NT2/D1 (cell line): Measurements from ENCODE around the gene CHRNE.
"Not testable (repeated sequence)": the region's sequence is repeated elsewhere in the genome, so short reads cannot be mapped to it uniquely, and the experiment has no call there.

Source experiments
- DNase-seq: peaks from one replicate; pipeline ENCODE4 v3.0.0-alpha.2; 2011; ENCODE audit warnings: low read depth, low spot score
- H3K27me3 ChIP-seq: 2 replicates; pipeline ENCODE4 v1.6.0; 2011; ENCODE audit warnings: mild to moderate bottlenecking; ENCODE audit not compliant: insufficient read length, insufficient read depth
- H3K36me3 ChIP-seq: 2 replicates; pipeline ENCODE4 v1.6.1; 2011; ENCODE audit warnings: mild to moderate bottlenecking, low read length, mixed read lengths; ENCODE audit not compliant: insufficient read depth, insufficient read length
- H3K4me1 ChIP-seq: 2 replicates; pipeline ENCODE4 v1.5.1; 2011; ENCODE audit not compliant: insufficient read depth, insufficient read length
- H3K4me3 ChIP-seq: 2 replicates; pipeline ENCODE4 v1.5.1; 2011; ENCODE audit warnings: low read depth; ENCODE audit not compliant: insufficient read length
- H3K9ac ChIP-seq: 2 replicates; pipeline ENCODE4 v1.6.0; 2011; ENCODE audit warnings: low read depth; ENCODE audit not compliant: insufficient read length
- H3K9me3 ChIP-seq: 2 replicates; pipeline ENCODE4 v1.5.1; 2011; ENCODE audit warnings: mild to moderate bottlenecking, low read length; ENCODE audit not compliant: insufficient read depth
- SUZ12 ChIP-seq: IDR thresholded peaks from 2 replicates; pipeline ENCODE4 v1.6.1; 2011; ENCODE audit not compliant: insufficient read length, insufficient read depth; ENCODE audit errors: extremely low read depth
- YY1 ChIP-seq: IDR thresholded peaks from 2 replicates; pipeline ENCODE4 v1.6.1; 2011; ENCODE audit not compliant: insufficient read length, insufficient read depth
- ZNF274 ChIP-seq: IDR thresholded peaks from 2 replicates; pipeline ENCODE4 v1.6.1; 2011; ENCODE audit warnings: mild to moderate bottlenecking, low read depth, low read length

Gene CHRNE

DNA sequence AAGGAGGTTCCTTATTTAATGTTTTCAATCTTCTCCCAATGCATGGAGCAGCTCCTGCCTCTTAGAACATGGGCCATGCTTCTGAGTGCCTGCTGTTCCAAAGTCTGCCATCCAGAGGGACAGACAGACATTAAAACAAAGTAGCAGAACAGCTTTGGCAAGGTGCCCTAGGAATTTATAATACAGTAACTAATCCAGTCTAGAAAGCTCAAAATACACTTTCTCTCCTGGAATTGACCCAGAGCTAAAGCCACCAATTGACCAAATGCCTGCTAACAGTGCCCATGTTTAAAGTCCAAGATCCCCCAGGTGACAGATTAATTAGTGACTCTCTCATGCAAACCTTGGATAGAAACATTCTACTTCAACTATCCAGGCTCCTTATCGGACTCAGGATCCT lies 11.1 kb upstream of the CHRNE start:
- Histone ChIP-seq H3K36me3 (no peaks in the 10 kb centered on the region), H3K4me3 (no peak overlapping the region), H3K9ac (no peak overlapping the region), H3K9me3 (no peaks in the 10 kb centered on the region), H3K27me3 (no peaks in the 10 kb centered on the region), H3K4me1 (peaks cover 4% of the 10 kb centered on the region)
- no peak for DNase-seq
- TF ChIP-seq SUZ12 (no peak), ZNF274 (no peak), YY1 (no peak)

DNA sequence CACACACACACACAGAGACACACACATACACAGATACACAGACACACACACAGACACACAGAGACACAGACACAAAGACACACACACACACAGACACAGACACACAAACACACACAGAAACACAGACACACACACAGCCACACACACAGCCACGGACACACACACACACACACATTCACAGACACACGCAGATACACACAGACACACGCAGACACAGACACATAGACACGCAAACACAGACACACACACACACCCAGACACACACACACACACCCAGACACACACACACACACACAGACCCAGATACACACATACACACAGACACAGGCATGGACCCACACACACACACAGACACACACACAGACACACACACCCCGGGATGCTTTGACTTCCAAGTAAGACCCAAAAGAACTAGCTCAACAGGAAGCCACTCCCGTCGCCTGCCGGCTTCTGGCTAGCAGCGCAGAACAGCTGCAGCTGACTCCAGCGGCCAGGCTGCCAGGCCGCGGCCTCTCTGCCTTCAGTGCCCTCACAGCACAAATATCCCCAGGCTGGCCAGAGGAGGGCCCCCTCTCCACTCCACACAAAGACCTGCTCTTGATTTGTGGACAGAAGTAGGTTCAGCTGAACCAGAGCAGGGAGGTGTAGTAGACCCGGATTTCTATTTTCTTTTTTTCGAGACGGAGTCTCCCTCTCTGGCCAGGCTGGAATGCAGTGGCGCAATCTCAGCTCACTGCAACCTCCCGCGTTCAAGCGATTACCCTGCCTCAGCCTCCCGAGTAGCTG lies 6.0 kb upstream of the CHRNE start:
- TF ChIP-seq YY1 (no peak), ZNF274 (no peak), SUZ12 (no peak)
- Histone ChIP-seq H3K4me3 (no peak overlapping the region), H3K36me3 (no peaks in the 10 kb centered on the region), H3K4me1 (peaks cover 9% of the 10 kb centered on the region), H3K9ac (peak overlapping the region; percentile 58), H3K27me3 (no peaks in the 10 kb centered on the region), H3K9me3 (no peaks in the 10 kb centered on the region)
- peak; percentile 71 for DNase-seq

DNA sequence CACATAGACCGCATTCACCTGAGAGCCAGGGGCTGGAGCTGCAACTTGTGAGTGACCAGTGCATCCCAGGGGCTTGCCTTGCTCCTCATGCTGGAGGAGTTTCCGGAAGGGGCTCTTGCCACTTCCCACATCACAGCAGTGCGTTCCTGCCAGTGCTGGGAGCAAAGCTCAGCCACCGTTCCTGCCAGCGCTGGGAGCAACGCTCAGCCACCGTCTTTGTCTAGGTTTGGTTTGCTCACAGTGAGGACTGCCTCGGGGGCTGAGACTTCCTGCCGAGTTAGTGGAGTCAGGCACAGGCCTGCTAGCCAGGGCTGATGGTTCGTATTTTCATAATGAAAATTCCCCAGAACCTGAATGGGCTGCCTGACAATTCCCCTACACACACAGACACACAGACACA lies 5.4 kb upstream of the CHRNE start:
- no peak for TF ChIP-seq SUZ12
- no peak for TF ChIP-seq YY1
- no peak for TF ChIP-seq ZNF274
- no peak for DNase-seq
- Histone ChIP-seq H3K27me3 (no peaks in the 10 kb centered on the region), H3K9me3 (no peaks in the 10 kb centered on the region), H3K9ac (peak overlapping the region; percentile 58), H3K36me3 (no peaks in the 10 kb centered on the region), H3K4me3 (no peak overlapping the region), H3K4me1 (peaks cover 11% of the 10 kb centered on the region)

DNA sequence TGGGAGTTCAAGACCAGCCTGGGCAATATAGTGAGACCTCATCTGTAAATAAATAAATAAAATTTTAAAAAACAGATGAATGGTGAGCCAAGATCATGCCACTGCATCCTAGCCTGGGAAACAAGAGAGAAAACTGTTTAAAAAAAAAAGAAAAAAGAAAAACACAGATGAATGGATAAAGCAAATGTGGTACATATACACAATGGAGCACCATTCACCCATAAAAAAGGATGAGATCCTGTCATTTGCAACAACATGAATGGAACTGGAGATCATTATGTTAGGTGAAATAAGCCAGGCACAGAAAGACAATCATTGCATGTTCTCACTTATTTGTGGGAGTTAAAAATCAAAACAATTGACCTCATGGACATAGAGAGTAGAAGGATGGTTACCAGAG lies 3.7 kb upstream of the CHRNE start:
- H3K9ac ChIP-seq, H3K27me3 ChIP-seq, H3K36me3 ChIP-seq, DNase-seq, H3K4me3 ChIP-seq, H3K9me3 ChIP-seq: not testable (repeated sequence)
- peaks cover 13% of the 10 kb centered on the region for H3K4me1 ChIP-seq

DNA sequence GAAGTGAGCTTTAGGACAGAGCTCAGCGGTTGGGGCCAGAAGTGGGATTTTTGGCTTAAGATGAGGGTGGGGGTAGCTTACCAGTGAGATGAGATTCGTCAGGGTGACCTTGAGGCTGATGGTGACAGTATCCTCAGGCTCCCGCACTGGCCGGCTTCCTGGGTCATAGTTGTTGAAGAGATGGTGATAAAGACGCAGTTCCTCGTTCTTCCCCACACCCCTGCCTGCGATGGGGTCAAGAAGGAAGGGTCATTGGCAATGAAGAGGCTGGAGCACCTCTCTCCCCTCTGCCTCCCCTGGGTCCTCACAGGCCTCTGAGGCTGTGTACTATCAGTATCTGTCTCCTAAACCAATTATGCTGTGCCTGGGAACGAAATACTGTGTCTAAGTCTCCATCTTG lies 358 bp downstream of the CHRNE start:
- DNase-seq: no peak
- Histone ChIP-seq H3K36me3 (peaks cover 17% of the 10 kb centered on the region), H3K9ac (peak overlapping the region; percentile 25), H3K27me3 (no peaks in the 10 kb centered on the region), H3K9me3 (no peaks in the 10 kb centered on the region), H3K4me1 (peaks cover 4% of the 10 kb centered on the region), H3K4me3 (no peak overlapping the region)
- TF ChIP-seq SUZ12: no peak
- no peak for TF ChIP-seq ZNF274
- no peak for TF ChIP-seq YY1

DNA sequence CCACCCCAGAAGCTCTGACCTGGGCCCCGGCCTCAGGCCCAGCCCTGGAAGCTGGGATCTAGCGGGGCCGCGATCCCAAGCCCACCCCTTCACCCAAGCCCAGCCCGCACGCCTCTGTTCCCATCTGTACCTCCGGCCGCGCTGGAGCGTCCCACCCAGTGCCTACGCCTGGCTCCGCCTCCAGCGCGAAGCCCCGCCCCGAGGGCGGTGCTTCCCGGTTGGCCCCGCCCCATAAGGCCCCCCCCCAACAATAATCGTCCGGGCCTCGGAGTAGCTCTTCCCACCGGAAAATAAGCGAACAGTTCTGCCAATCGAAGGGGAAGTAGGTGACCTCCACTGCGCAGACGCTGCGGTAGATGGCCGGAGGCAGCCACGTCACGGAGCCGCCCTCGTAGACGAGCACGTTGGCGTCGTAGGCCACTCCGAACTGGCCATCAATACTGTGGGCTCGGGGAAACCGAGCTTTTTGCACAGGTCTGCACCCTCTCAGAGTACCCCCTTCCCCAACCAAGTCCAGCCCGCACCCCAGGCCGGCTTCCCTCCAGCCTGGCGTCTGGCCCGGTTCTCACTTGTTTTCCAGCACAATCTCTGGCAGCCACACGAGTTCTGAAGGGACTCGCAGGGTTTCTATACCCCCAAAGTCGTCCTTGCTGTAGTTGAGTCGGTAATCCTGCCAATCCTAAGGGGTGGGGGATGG lies 1.1 kb downstream of the CHRNE start:
- Histone ChIP-seq H3K36me3 (peaks cover 21% of the 10 kb centered on the region), H3K4me3 (no peak overlapping the region)

GRCh38 chr17:4901108-4901647 lies 1.7 kb downstream of the CHRNE start:
- no peak for TF ChIP-seq SUZ12
- no peaks in the 10 kb centered on the region for H3K27me3 ChIP-seq
- H3K4me3 ChIP-seq: no peak overlapping the region
- peaks cover 12% of the 10 kb centered on the region for H3K4me1 ChIP-seq
- H3K36me3 ChIP-seq: peaks cover 27% of the 10 kb centered on the region
- H3K9ac ChIP-seq: no peak overlapping the region
- no peak for DNase-seq
- no peaks in the 10 kb centered on the region for H3K9me3 ChIP-seq

More for the DNA sequence above, 1.1 kb downstream of the CHRNE start:
- no peak for TF ChIP-seq YY1
- no peak for TF ChIP-seq SUZ12
- TF ChIP-seq ZNF274: no peak
- Histone ChIP-seq H3K27me3 (no peaks in the 10 kb centered on the region), H3K9ac (no peak overlapping the region), H3K4me1 (peaks cover 8% of the 10 kb centered on the region), H3K9me3 (no peaks in the 10 kb centered on the region)
- no peak for DNase-seq
